Measurements from ENCODE around the gene CTPS2.

DNA sequence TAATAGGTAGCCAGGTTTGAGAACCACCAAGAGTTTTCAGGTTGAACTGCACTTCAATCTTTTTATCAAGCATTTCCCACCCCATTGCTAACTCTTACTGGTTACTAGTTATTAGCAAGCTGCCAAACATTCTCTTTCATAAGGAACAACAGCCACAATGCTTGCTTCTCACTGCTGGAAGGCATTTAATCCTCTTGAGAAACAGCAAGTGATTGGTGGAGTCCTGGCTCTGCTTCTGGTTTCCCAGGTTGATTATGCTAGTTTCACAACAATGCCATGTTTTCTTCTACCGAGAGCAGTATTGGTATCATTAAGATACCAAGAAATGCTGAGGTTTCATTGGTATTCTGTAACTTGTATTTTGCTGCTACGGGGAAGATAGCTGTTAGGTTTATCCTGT lies 41.5 kb upstream of the CTPS2 start:
- no peak for TF ChIP-seq POLR2A (IDR thresholded peaks at IDR 0.05; ENCODE audit: extremely low read depth, insufficient read length)
- TF ChIP-seq, protein P1, sequence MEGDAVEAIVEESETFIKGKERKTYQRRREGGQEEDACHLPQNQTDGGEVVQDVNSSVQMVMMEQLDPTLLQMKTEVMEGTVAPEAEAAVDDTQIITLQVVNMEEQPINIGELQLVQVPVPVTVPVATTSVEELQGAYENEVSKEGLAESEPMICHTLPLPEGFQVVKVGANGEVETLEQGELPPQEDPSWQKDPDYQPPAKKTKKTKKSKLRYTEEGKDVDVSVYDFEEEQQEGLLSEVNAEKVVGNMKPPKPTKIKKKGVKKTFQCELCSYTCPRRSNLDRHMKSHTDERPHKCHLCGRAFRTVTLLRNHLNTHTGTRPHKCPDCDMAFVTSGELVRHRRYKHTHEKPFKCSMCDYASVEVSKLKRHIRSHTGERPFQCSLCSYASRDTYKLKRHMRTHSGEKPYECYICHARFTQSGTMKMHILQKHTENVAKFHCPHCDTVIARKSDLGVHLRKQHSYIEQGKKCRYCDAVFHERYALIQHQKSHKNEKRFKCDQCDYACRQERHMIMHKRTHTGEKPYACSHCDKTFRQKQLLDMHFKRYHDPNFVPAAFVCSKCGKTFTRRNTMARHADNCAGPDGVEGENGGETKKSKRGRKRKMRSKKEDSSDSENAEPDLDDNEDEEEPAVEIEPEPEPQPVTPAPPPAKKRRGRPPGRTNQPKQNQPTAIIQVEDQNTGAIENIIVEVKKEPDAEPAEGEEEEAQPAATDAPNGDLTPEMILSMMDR (IDR thresholded peaks at IDR 0.05; ENCODE audit: low read depth, low read length), result no peak
- TF ChIP-seq, protein P2, sequence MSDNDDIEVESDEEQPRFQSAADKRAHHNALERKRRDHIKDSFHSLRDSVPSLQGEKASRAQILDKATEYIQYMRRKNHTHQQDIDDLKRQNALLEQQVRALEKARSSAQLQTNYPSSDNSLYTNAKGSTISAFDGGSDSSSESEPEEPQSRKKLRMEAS (IDR thresholded peaks at IDR 0.05; ENCODE audit: low read depth, low read length), result no peak
